ENCODE data around the gene SLC26A8.
"Not testable (repeated sequence)": the region's sequence is repeated elsewhere in the genome, so short reads cannot be mapped to it uniquely, and the experiment has no call there.

Gene SLC26A8

GRCh38 chr6:36000451-36000850 lies 24.0 kb downstream of the SLC26A8 start:
- DNase-seq, result no peak

- DNase-seq, result no peak
Observed at GRCh38 chr6:35993150-35993549, 31.3 kb downstream of the SLC26A8 start.

GRCh38 chr6:35988047-35988446 lies 36.4 kb downstream of the SLC26A8 start:
- DNase-seq, result not testable (repeated sequence)

GRCh38 chr6:35984701-35985100 lies 39.7 kb downstream of the SLC26A8 start:
- no peak for DNase-seq

GRCh38 chr6:35980991-35981645 lies 43.3 kb downstream of the SLC26A8 start:
- no peak for DNase-seq

- not testable (repeated sequence) for DNase-seq
Observed at GRCh38 chr6:35980126-35980525, 44.3 kb downstream of the SLC26A8 start.

- peak; percentile 19 to 66 for DNase-seq
Observed at GRCh38 chr6:35977308-35977707, 47.1 kb downstream of the SLC26A8 start.

- no peak for DNase-seq
Observed at GRCh38 chr6:35973670-35974222, 50.7 kb downstream of the SLC26A8 start.

- DNase-seq, result peak; percentile 74 to 87
Observed at GRCh38 chr6:35972471-35973367, 51.7 kb downstream of the SLC26A8 start.

- no peak for DNase-seq
Observed at GRCh38 chr6:35970181-35970580, 54.3 kb downstream of the SLC26A8 start.

- DNase-seq, result no peak
Observed at GRCh38 chr6:35969646-35970045, 54.8 kb downstream of the SLC26A8 start.

GRCh38 chr6:35968821-35969220 lies 55.6 kb downstream of the SLC26A8 start:
- no peak for DNase-seq

- peak; percentile 18 to 30 for DNase-seq
Observed at GRCh38 chr6:35967076-35967774, 57.2 kb downstream of the SLC26A8 start.

- DNase-seq, result no peak
Observed at GRCh38 chr6:35962779-35963560, 61.5 kb downstream of the SLC26A8 start.

GRCh38 chr6:35960187-35960586 lies 64.3 kb downstream of the SLC26A8 start:
- DNase-seq, result no peak

GRCh38 chr6:35955970-35956369 lies 68.5 kb downstream of the SLC26A8 start:
- no peak for DNase-seq

- DNase-seq, result no peak
Observed at GRCh38 chr6:35955521-35955920, 68.9 kb downstream of the SLC26A8 start.

- no peak for DNase-seq
Observed at GRCh38 chr6:35955071-35955470, 69.4 kb downstream of the SLC26A8 start.

- no peak for DNase-seq
Observed at GRCh38 chr6:35954333-35954732, 70.1 kb downstream of the SLC26A8 start.

- DNase-seq, result no peak
Observed at GRCh38 chr6:35948725-35949124, 75.7 kb downstream of the SLC26A8 start.

- DNase-seq, result no peak
Observed at GRCh38 chr6:35945650-35946025, 78.8 kb downstream of the SLC26A8 start.

- no peak for DNase-seq
Observed at GRCh38 chr6:35943390-35943789, 81.1 kb downstream of the SLC26A8 start.

Data from cerebellar nuclear complex (tissue), 1 donor.